Lung (tissue), 12 donors: ENCODE data around the gene GPC6. TPM values are rescaled to one million over a fixed set of nuclear protein-coding genes. Genes with fewer than 3 reads are reported as not detected.

Source experiments
- ATAC-seq: fragments of 200-7000 bp; cut with Tn5 transposase; one replicate; pipeline ENCODE4 v1.9.1; 2020; ENCODE audit warnings: moderate number of reproducible peaks; ENCODE audit not compliant: insufficient read depth, low FRiP score
- DNase-seq, 3 donors: peaks; one replicate each; pipeline ENCODE4 v3.0.0-alpha.2; 2013 to 2017
- H3K27ac ChIP-seq, 2 donors: one replicate each; pipeline ENCODE4 v1.5.1; 2013; ENCODE audit warnings: mild to moderate bottlenecking in 2 of 2, moderate library complexity in 2 of 2, control low read depth in 1 of 2, inconsistent platforms in 1 of 2, low read depth in 1 of 2, low read length in 1 of 2
- H3K27me3 ChIP-seq, 3 donors: one replicate each; pipeline ENCODE4 v1.5.1; 2013; ENCODE audit warnings: low read length in 2 of 3; ENCODE audit not compliant: control insufficient read depth in 3 of 3, insufficient read depth in 3 of 3
- H3K36me3 ChIP-seq, 4 donors: one replicate each; pipeline ENCODE4 v1.5.1; 2013; ENCODE audit warnings: low read length in 4 of 4, mild to moderate bottlenecking in 1 of 4, moderate library complexity in 1 of 4; ENCODE audit not compliant: control insufficient read depth in 4 of 4, insufficient read depth in 4 of 4
- H3K4me1 ChIP-seq, 5 donors: one replicate each; pipeline ENCODE4 v1.5.1; 2013; ENCODE audit warnings: low read length in 5 of 5, mild to moderate bottlenecking in 2 of 5, moderate library complexity in 1 of 5; ENCODE audit not compliant: control insufficient read depth in 5 of 5, insufficient read depth in 5 of 5
- H3K4me3 ChIP-seq: one replicate; pipeline ENCODE4 v1.5.1; 2013; ENCODE audit warnings: mild to moderate bottlenecking, control low read depth, moderate library complexity
- H3K9ac ChIP-seq, 2 donors: one replicate each; pipeline ENCODE4 v1.5.1; 2013; ENCODE audit warnings: low read length in 2 of 2, control low read depth in 1 of 2; ENCODE audit not compliant: insufficient read depth in 1 of 2
- H3K9me3 ChIP-seq, 4 donors: one replicate each; pipeline ENCODE4 v1.5.1; 2013; ENCODE audit warnings: low read length in 3 of 4, mild to moderate bottlenecking in 1 of 4, moderate library complexity in 1 of 4; ENCODE audit not compliant: control insufficient read depth in 4 of 4, insufficient read depth in 3 of 4
- CTCF ChIP-seq: IDR thresholded peaks from 2 replicates; pipeline ENCODE4 v1.5.1; 2012; ENCODE audit warnings: mild to moderate bottlenecking; ENCODE audit errors: control extremely low read depth, extremely low read depth
- WGBS, 2 donors: extraction: QIAGEN DNeasy Blood & Tissue Kit; methylation state at CpG; one replicate each; pipeline ENCODE4 v1.1.7; 2013; 5-methylcytosine and 5-hydroxymethylcytosine counted together
- polyA plus RNA-seq, 2 donors: library from polyadenylated mRNA; stranded (reverse); fragments of 200-250 nt; gene quantifications; one replicate each; pipeline ENCODE4 v1.2.1, GENCODE V29; 2013
- total RNA-seq, 2 donors: library from RNA; depleted of rRNA in 1 of 2; stranded (reverse); fragments of >200 nt in 1 of 2; gene quantifications; one replicate each; pipeline ENCODE4 v1.2.1, GENCODE V29; 2014 to 2021
- donor health status: control.
- donor health status: control.
- donor health status: Bipolar disorder and iron deficiency.
- donor health status: healthy.
- donor health status: DM: yes; HTN: yes; CAD: no.

Gene GPC6
- total and polyA plus RNA-seq, 4 donors: 0.45 to 31.4 (median 4.8) TPM

DNA sequence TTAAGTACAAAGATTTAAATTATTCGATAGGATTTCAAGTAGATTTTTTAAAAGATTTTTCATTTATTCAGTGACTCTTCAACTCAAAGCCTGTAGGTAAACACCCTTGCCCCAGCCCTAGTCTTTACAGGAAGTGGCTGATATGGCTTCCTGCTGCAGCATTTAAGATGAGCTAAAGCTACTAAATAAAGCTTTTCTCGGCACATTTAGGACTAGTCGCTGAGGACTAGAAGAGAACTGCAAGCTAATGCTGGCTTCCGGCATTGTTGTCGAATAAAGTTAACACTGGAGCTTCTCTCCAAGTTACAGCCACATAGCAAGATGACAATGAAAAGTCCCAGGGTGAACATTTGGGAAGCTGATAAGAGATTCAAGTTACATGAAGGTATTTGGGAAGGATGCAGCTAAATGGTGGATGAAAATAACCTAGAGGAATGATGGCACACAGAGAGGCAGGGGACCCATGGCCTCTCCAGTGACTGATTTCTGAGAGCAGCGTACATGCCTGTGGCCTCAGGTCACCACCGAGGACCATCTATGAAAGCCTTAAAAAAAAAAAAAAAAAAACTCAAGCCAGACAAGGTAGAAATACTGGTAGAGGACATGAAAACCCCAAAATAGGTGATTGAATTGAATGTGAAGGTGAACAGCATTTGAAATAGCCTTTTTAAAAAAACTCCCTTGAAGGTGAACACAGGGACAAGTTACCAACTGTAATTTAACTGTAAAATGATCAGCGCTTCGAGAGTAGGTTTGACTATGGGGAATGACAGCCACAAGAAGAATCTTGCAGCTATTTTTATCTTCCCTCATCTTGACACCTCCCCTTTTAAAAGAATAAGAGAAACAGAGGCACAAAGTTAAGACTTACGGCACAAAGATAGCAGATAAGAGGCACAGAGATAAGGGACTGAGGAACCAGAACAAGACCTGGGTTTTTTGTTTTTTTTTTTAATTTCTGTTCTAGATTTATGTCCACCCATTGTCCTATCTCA is 1097.5 kb downstream of the GPC6 start:
- ATAC-seq (no peak), DNase-seq (no peak)
- Histone ChIP-seq H3K4me3 (no peak overlapping the region), H3K27me3 (no peaks in the 10 kb centered on the region), H3K27ac (peak overlapping the region in 1 of 2 donors; percentile 21), H3K36me3 (no peaks in the 10 kb centered on the region), H3K9me3 (no peaks in the 10 kb centered on the region), H3K9ac (no peak overlapping the region), H3K4me1 (peaks cover 0 to 27% (median 3%) of the 10 kb centered on the region in 5 donors)
- no peak for TF ChIP-seq CTCF
- WGBS, 2 donors: 61 to 63% methylated on average over 10 of the region's 10 CpGs

- TF ChIP-seq CTCF: no peak
- no peaks in the 10 kb centered on the region for H3K36me3 ChIP-seq
- 86 to 87% methylated on average over 14 of the region's 14 CpGs for WGBS, 2 donors
- ATAC-seq: no peak
- peak overlapping the region in 1 of 2 donors; percentile 21 for H3K27ac ChIP-seq
- peaks cover 0 to 34% (median 3%) of the 10 kb centered on the region in 5 donors for H3K4me1 ChIP-seq
- H3K9ac ChIP-seq: no peak overlapping the region
- H3K9me3 ChIP-seq: no peaks in the 10 kb centered on the region
- DNase-seq: no peak
- no peak overlapping the region for H3K4me3 ChIP-seq
- H3K27me3 ChIP-seq: no peaks in the 10 kb centered on the region
Measured at GRCh38 chr13:94324767-94325540, 1098.3 kb downstream of the GPC6 start.

- TF ChIP-seq CTCF: no peak
Measured at GRCh38 chr13:94325650-94326049, 1099.0 kb downstream of the GPC6 start.

More at GRCh38 chr13:94325650-94326049, 1099.0 kb downstream of the GPC6 start:
- H3K9me3 ChIP-seq: no peaks in the 10 kb centered on the region
- peaks cover 3 to 35% (median 6%) of the 10 kb centered on the region in 5 donors for H3K4me1 ChIP-seq
- H3K9ac ChIP-seq: no peak overlapping the region
- no peak overlapping the region for H3K4me3 ChIP-seq
- no peaks in the 10 kb centered on the region for H3K36me3 ChIP-seq
- ATAC-seq (no peak), DNase-seq (no peak)
- WGBS, 2 donors: 86 to 89% methylated on average over 6 of the region's 6 CpGs
- no peak overlapping the region for H3K27ac ChIP-seq
- no peaks in the 10 kb centered on the region for H3K27me3 ChIP-seq
